Epithelial cell of esophagus (primary cell): Measurements from ENCODE around the gene KRTAP5-11.
"Not testable (repeated sequence)": the region's sequence is repeated elsewhere in the genome, so short reads cannot be mapped to it uniquely, and the experiment has no call there.

Experiments used
- DNase-seq: peaks from one replicate; pipeline ENCODE4 v3.0.0; 2010; ENCODE audit warnings: low read depth
- H3K4me3 ChIP-seq: 2 replicates; pipeline ENCODE4 v1.5.1; 2011; ENCODE audit warnings: mild to moderate bottlenecking, low read length, control low read depth
- TF ChIP-seq, protein P1 (sequence below): IDR thresholded peaks from 2 replicates; pipeline ENCODE4 v1.5.1; 2011; ENCODE audit warnings: low read depth, mild to moderate bottlenecking, low read length, control low read depth, inconsistent platforms; ENCODE audit not compliant: insufficient read depth; ENCODE audit errors: missing control alignments

Gene KRTAP5-11

GRCh38 chr11:71548120-71548519 is 34.6 kb downstream of the KRTAP5-11 start, which contains the start of gene KRTAP5-9:
TSS of gene KRTAP5-9 (plus strand) at chr11:71548420. CDS start at chr11:71548658, 238 bp downstream.
- no peak for DNase-seq
- no peak within 1 kb of the TSS for H3K4me3 ChIP-seq
- TF ChIP-seq, protein P1, sequence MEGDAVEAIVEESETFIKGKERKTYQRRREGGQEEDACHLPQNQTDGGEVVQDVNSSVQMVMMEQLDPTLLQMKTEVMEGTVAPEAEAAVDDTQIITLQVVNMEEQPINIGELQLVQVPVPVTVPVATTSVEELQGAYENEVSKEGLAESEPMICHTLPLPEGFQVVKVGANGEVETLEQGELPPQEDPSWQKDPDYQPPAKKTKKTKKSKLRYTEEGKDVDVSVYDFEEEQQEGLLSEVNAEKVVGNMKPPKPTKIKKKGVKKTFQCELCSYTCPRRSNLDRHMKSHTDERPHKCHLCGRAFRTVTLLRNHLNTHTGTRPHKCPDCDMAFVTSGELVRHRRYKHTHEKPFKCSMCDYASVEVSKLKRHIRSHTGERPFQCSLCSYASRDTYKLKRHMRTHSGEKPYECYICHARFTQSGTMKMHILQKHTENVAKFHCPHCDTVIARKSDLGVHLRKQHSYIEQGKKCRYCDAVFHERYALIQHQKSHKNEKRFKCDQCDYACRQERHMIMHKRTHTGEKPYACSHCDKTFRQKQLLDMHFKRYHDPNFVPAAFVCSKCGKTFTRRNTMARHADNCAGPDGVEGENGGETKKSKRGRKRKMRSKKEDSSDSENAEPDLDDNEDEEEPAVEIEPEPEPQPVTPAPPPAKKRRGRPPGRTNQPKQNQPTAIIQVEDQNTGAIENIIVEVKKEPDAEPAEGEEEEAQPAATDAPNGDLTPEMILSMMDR, result no peak

GRCh38 chr11:71545405-71545966 is 37.2 kb downstream of the KRTAP5-11 start:
- TF ChIP-seq, protein P1, result no peak
- no peak for DNase-seq
- H3K4me3 ChIP-seq, result no peak overlapping the region

DNA sequence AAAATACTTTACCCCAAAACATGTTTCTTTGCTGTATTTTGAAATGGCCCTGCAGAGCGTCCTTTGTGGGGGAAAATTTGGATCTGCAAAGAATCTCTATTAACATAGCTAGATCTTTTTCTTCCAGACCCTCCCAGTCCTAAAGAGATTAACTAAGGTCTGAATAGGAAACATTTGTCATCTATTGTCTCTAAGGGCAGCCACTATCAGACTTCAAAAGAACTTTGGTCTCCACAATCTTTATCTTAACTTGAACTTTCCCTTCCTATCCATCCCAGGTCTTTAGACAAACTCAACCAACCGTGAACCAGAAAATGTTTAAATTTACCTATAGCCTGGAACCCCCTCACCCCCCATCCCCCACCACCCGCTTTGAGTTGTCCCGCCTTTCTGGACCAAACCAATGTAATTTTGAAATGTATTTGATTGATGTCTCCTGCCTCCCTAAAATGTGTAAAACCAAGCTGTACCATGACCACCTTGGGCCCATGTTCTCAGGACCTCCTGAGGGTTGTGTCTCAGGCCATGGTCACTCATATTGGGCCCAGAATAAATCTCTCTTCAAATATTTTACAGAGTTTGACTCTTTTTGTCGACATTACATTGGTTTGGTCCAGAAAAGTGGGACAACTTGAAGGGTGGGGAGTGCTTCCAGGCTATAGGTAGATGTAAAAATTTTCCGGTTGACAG is 38.0 kb downstream of the KRTAP5-11 start:
- H3K4me3 ChIP-seq, result no peak overlapping the region
- no peak for DNase-seq
- TF ChIP-seq, protein P1, result no peak

DNA sequence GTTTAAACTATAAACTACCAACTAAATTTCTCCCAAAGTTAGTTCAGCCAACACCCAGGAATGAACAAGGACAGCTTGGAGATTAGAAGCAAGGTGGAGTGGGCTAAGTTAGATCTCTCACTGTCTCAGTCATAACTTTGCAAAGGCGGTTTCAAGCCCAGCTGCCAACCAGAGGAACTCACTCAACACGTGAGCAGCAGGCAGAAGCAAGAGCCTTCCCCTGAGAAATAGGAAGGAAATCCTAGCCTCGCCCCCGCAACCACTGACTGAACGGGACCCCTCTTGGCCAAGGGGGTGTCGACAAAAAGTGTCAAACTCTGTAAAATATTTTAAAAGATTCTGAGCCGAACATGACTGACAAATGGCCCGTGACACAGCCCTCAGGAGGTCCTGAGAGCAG is 38.8 kb downstream of the KRTAP5-11 start:
- DNase-seq, result no peak
- TF ChIP-seq, protein P1, result no peak
- no peak overlapping the region for H3K4me3 ChIP-seq

GRCh38 chr11:71542879-71543777 is 39.5 kb downstream of the KRTAP5-11 start:
- DNase-seq, result no peak
- no peak overlapping the region for H3K4me3 ChIP-seq
- TF ChIP-seq, protein P1, result no peak

DNA sequence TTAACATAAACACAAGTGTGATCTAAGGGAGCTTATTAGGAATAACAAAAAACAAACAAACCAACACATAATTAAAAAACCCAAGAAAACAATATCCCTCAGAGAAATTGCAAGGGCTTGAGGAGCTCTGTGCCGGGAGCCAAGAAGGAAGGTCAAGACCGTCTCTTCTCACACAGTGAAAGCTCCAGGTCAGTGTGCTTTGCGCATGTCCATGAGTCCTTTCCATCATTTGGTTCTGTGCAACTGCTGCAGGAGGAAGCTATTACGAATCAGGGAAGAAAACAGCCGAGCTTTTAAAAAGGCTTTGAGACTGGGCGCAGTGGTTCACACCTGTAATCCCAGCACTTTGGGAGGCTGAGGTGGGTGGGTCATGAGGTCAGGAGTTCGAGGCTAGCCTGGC is 40.3 kb downstream of the KRTAP5-11 start:
- DNase-seq, result no peak
- TF ChIP-seq, protein P1, result no peak
- H3K4me3 ChIP-seq, result no peak overlapping the region

GRCh38 chr11:71540521-71541304 is 42.0 kb downstream of the KRTAP5-11 start:
- not testable (repeated sequence) for DNase-seq, H3K4me3 ChIP-seq

DNA sequence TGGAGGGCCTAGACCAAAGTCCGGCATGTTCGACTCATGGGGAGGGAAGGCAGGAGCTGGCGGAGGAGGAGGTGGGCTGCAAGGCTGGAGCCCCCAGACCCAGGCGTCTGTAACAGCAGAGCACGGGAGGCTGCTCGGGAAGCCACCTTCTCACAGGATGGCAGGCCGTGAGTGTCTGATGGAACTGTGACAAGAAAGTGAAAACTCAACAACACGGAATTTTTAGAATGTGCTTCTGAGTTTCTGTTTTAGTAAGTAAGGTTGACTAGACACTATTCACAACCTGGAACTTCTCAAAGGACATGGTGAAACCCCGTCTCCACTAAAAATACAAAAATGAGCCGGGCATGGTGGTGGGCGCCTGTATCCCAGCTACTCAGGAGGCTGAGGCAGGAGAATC is 42.7 kb downstream of the KRTAP5-11 start:
- not testable (repeated sequence) for DNase-seq, H3K4me3 ChIP-seq
